GM21423 (cell line): ENCODE measurements around the gene CHI3L2.
"Not testable (repeated sequence)": the region's sequence is repeated elsewhere in the genome, so short reads cannot be mapped to it uniquely, and the experiment has no call there.

Source experiments
- ATAC-seq: cut with Tn5 transposase; IDR thresholded peaks from one replicate; pipeline ENCODE4 v1.9.1; 2021; ENCODE audit warnings: mild to moderate bottlenecking, moderate library complexity; ENCODE audit not compliant: unreplicated experiment

Gene CHI3L2

DNA sequence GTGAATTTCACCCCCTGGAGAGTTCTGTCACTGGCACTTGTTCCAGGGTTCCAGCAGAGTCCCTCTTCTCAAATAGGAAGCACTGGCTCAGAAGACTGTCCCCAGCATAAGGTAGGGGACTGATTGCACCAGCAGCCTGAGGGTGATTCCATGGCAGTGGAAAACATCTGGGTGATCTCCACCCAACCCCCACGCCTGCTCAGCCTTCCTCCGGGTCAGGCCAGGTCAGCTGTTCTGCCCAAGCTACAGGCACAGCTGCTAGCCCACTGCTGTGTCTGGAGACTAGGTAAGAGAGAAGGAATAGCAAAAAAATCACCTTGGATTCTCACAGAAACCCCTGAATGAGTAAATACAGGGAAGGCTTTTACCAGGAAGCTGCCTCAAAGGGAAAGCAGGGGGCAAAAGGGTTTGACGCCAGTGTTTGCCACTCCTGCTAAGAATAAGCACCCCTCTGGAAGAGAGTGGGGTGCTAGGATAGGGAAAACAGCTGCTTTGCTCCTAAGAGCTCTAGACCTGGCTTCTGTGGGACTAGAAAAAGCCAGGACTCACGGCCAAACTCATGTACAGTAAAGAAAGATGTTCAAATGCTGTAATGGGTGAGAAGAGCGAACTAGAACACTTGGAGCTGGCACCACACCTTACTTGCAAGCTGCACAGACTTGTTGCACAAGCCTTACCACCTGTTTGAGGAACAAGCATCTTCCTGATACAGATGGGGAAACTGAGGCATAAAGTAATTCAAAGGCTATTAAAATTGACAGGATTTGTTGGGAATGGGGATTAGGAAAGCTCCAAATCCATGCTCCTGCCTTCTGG lies 26.0 kb upstream of the CHI3L2 start:
- ATAC-seq, result no peak

DNA sequence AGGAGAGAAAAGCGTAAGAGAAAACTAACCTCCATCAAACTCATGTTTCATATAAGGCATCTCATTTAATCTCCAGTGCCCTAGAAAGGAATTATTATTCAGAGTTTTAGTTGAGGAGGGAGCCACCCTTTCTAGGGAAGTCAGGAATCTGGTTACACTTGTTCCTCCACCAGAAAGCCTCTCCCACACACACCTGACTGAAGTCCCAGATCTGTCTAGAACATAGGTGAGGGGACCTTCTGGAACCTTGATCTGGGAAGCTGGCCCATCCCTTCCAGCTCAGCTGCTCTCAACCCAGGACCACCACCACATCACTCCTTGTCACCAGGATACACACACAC lies 25.2 kb upstream of the CHI3L2 start:
- no peak for ATAC-seq

GRCh38 chr1:111202707-111203623 lies 24.5 kb upstream of the CHI3L2 start:
- ATAC-seq, result no peak

DNA sequence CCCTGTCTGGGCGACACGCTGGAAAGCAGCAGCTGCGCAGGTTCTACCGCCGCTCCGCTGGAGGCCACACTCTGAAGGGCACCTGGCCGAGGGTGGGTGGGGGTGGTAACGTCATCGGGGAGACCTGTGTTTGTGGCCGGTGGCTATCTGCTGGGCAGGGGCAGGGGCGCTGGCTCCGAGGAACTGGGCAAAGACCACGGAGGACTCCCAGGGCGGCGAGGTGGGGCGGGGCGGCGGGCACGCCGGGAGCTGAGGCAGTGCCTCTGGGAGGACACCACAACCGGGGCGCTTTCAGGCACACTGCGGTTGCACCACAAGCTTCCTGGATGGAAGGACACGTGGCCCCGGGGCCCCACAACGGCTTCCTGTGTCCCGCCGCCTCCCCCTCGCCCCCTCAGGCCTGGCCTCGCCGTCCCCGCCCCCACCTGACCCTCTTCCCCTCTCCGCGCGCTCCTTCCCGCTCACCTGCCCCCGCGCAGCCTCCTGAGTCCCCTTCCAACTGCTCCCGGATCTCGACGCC lies 23.8 kb upstream of the CHI3L2 start:
- ATAC-seq, result peak; percentile 46

DNA sequence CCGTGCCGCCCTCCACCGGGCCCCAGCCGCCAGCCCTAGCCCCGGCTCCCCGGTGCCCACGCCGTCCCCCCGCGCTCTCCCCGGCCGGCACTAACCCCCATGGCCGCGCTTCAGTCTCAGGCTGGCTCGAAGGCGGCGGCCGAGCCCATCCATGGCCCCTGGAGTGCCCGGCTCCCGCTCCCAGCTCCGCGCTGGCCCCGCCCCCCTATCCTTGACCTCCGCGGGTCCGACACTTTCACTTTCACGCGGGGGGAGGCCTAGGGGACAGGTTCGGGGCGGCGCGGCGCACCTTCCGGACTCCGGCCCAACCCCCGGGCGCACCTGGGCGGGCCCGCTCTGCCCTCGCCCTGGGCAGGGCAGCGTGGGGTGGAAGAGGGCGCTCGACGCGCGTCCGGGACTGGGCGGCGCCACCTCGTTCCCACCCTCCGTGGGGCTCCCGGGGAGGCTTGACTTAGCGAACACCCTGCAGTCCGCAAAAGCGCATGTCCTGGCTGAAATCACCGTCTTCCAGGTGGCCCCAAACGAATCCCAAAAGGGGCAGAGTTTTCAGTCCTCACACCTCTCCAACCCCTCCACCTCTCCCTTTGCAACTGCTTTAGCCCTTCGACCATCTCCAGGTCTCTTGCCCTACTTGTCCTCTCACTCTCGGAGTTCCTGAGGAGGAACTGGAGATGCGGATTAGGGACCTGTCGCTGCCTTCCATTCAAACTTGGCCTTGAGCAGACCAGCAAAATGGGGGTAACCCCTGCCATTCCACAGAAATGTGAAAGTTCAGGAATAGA lies 23.1 kb upstream of the CHI3L2 start:
- ATAC-seq, result peak; percentile 65

- ATAC-seq, result no peak
These were observed 22.4 kb upstream of the CHI3L2 start for GRCh38 chr1:111204983-111205713.

- no peak for ATAC-seq
These were observed 21.8 kb upstream of the CHI3L2 start for GRCh38 chr1:111205714-111206050.

GRCh38 chr1:111208921-111209320 lies 18.6 kb upstream of the CHI3L2 start:
- no peak for ATAC-seq

- ATAC-seq, result no peak
These were observed 17.9 kb upstream of the CHI3L2 start for GRCh38 chr1:111209622-111210021.

DNA sequence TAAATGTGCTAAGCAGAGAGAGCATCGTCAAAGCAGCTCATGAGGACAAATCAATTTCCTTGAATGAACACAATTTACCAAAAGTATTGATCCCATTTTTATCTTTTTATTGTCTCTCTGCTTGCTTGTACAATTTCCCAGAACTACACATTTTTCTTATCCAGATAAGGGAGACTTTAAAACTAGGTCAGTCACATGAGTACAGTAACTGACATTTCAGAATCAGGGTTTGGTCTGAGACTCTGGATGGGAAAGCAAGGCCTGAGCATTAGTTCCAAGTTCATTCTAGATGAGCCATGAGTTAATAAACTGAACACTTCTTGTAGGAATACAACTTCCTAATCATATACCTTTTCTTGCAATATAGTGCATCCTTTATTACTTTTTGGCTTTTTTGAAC lies 15.6 kb upstream of the CHI3L2 start:
- no peak for ATAC-seq

- no peak for ATAC-seq
These were observed 14.7 kb upstream of the CHI3L2 start for GRCh38 chr1:111212634-111213335.

DNA sequence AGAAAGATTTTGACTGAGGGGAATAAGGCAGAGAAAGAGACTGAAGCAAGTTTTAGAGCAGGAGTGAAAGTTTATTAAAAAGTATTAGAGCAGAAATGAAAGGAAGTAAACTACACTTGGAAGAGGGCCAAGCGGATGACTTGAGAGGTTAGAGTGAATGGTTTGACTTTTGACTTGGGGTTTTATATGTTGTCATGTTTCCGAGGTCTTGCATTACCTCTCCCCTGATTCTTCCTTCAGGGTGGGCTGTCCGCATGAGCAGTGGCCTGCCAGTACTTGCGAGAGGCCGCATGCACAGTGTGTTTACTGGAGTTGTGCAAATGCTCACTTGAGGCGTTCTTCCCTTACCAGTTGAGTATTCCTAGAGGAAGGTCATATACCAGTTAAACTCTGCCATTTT lies 14.1 kb upstream of the CHI3L2 start:
- ATAC-seq, result no peak

DNA sequence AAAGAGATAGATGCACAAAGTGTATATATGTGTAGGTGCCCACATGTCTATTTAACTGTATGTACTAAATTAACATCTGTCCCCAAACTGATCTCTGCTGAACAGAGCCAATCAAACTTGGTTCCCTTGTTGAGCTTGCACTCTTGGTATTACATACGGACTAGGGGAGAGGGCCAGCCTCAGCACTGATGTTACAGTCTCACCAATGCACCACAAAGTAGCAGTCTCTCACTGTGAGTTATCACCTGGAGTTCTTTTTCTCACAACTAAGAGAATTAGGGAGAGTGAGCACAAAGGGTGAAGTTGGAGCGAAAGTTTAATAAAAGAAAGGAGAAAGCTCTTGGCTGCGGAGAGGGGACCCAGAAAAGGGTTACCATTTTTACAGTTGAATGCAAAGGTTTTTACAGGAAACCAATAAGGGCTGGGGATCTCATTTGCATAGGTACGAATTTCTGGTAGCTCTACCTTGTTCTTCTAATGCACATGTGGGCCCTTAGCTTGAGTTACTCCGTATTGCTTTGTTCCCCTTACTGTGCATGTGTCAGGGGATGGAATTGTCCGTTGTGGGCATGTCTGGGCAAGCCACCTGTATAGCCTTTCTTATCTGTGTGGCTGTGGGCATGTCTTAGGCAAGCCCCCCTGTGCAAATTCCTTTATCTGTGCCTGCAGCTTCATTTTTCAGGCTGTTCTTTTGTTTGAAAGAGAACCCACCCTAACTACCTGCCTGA lies 13.3 kb upstream of the CHI3L2 start:
- ATAC-seq, result no peak

GRCh38 chr1:111214884-111215283 lies 12.6 kb upstream of the CHI3L2 start:
- ATAC-seq, result no peak

DNA sequence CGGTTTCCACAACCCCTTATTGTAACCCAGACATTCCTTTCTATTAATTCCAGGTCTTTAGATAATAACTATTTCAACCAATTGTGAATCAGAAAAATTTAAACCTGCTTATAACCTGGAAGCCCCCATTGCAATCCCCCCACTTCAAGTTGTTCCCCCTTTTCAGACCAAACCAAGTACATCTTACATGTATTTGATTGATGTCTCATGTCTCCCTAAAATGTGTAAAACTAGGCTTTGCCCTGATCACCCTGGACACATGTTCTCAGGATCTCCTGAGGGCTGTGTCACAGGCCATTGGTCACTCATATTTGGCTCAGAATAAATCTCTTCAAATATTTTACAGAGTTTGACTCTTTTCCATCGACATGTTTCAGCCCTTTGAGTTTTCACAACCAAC lies 12.2 kb upstream of the CHI3L2 start:
- ATAC-seq, result not testable (repeated sequence)

DNA sequence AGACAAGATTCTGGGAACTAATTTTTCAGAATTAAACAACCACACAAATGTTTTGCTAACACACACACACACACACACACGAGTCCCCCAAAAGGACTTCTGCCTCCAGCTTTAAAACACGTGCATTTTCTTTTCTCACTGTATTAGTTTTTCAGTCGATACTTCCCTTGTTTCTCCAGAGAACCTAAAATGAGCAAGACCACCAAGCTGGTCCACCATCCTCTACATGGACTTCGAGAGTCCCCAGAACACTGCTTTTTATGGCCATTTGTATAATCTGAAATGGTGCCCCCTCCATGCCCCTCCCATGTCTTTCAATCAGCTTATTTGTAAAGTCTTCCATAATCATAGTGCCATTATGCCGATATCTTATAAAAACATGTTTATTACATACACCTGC lies 10.8 kb upstream of the CHI3L2 start:
- no peak for ATAC-seq

- ATAC-seq, result no peak
These were observed 10.2 kb upstream of the CHI3L2 start for GRCh38 chr1:111217183-111217910.

GRCh38 chr1:111218701-111219556 lies 8.6 kb upstream of the CHI3L2 start:
- ATAC-seq, result no peak
